GM19463 (cell line): Measurements from ENCODE around the gene KCNMA1.
"Not testable (repeated sequence)": the region's sequence is repeated elsewhere in the genome, so short reads cannot be mapped to it uniquely, and the experiment has no call there.

Experiments
- ATAC-seq: cut with Tn5 transposase; IDR thresholded peaks from one replicate; pipeline ENCODE4 v1.9.1; 2021; ENCODE audit warnings: mild to moderate bottlenecking, moderate library complexity; ENCODE audit not compliant: unreplicated experiment

Gene KCNMA1

DNA sequence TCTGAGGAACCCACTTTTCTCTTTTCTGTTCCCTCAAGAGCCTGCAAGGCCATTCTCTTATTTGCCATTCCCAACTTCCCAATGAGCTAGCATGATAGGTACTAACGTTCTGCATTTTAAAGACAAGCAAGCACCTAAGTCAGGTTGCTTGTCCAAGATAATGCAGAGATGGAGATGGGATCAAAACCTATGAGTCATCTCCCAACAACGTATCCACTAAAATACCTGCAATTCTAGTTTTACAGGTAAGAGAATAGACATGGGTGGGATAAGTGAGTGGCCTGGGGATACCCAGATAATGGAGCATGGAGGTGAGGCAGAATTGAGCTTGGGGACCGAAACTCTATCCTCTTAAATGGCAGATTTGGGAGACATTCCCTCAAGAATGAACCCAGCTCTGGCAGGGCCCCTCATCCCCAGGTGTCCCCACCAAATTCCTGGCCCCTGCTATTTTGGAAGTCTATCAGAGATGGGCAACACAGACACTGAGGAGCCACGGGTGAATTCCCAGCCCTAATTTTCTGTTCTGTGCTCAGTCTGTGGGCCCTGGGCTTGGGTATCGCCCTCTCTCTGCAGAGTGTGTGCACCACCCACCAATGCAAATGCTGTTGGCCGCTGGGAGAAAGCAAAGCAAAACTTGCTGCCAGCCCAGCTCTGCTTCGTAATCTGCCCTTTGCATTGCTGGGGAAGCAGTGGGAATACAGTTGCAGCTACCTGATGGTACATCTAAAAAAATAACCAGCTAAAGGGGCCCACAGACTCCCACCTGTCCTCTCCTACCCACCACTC, 98.3 kb downstream of the KCNMA1 start:
- ATAC-seq, result no peak

DNA sequence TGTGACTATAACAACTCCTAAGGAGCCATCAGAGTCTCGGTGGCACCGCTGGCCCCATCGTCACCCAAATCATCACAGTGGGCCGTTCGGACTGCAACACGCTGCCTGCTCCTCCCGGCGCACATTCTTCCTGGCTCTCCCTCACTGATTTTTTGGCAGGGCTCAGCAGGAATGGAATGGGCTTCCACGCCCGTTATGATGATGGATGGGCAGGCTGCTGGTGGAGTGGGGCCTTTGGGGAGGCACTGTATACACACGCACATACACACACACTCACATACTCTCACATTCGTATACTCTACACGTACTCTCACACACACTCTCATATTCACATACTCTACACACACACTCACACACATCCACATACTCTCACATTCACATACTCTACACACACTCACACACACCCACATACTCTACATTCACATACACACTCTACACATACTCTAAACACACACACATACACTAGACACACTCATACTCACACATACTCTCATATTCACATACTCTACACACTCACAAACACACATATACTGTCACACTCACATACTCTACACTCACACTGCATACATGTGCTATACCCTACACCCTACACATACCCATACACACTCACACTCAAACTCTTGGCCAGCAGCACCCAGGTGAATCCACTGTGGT, 99.8 kb downstream of the KCNMA1 start:
- ATAC-seq, result no peak

DNA sequence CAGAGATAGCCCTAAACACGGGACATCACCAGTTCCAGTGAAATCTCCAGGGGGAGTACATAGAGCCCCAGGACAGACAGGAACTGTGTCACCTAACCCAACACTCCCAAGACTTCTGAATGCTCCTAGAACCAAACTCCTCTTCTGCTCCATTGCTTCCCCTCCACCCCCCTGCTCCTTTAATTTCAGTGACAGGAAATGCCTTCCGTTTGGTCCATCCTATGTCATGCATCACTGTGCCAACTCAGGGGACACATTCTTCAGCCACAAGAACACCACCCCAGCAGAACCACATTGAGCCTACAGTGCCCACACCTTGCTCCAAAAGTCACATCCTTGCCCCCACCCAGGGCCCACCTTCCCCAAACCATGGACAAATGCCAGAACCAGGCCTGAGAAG, 100.5 kb downstream of the KCNMA1 start:
- ATAC-seq, result no peak

DNA sequence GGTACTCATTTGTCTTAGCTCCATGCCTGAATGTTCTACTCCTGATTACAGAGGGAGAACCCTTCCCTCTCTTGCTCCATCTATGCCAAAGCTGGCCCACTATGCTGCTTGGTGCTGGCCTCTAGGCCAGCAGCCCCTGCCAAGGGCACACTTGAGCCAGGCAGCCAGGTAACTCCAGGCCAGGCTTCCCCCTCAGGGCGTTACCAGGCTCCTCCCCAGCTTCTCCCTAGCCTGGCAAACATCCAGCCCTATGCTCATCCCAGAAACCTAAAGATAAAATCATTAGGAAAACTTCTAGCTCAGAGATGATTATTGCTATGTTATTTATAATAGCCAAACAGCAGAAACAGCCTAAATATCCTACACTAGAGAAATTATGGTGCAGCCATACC, 103.7 kb downstream of the KCNMA1 start:
- ATAC-seq, result no peak

DNA sequence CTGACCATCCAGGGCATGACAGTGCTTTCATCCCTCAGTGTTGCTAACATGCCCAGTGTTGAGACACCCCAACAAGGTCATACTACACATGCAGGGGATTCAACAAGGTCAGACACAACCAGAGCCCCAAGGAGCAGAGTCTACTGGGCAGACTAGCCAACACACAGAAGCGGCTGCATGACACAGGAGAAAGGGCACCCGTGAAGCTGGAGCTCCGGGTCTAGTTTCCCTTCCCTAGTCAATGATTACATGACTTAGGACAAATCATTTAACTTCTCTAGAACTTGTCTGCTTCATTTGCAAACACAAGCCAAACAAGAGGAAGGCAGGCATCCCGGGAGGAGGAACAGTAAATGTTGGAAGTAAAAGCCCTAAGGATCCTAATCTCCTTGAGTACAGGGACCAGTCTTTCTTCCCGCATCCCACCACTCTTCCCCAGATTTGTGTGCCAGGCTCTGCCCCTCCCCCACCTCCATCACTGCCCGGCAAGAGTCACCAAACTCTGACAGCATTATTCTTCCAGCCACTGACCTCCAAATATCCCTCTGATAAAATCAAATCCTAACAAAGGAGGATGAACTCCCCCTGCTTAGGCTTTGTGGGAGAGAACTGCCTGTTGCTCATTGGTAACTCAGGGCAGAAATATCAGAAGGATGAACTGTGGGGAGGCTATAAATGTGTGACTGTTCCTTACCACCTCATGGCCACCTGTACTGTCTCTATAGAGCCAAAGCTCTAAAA, 104.3 kb downstream of the KCNMA1 start:
- ATAC-seq, result no peak

DNA sequence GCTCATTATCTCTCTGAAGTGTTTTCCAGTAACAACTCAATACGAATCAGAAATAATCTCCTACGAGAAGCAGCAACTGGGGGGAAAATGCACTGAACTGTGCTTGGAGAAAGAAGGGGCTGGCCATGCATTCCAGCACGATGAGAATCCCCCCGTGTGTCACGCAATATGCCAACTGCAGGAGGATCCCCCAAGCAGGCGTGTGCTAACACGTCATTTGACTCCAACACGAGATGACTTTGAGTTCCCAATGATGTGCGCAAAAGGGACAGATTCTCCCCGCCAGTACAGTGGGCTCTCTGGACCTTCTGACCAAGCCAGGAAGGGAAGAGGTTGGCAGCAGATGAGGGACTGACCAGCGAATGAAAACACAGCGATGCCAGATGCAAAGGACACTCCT, 105.5 kb downstream of the KCNMA1 start:
- no peak for ATAC-seq

DNA sequence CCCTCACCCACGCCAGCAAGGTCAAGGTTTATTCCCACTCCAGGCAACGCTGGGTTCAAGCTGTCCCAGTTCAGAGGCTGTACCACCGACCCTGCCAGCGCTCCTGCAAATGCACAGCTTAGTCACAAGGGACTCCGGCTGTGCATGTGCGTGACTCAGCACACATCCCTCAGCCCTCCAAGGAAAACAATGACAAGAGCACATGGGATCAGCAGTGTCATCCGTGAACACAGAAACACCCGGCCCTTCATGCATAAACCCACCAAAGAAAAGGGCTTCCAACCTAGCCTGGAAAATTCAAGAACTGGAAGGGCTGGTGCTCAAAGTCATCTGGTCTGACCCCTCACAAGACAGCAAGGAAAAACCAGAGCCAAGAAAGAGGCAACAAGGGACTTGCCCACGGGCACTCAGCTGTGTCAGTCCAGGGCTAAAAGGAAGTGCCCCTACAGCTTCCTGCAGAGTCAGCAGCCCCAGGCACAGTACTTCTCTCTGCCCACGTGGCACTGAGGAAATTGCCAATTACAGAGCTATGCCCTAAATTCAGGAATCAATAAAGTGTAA, 106.1 kb downstream of the KCNMA1 start:
- no peak for ATAC-seq

DNA sequence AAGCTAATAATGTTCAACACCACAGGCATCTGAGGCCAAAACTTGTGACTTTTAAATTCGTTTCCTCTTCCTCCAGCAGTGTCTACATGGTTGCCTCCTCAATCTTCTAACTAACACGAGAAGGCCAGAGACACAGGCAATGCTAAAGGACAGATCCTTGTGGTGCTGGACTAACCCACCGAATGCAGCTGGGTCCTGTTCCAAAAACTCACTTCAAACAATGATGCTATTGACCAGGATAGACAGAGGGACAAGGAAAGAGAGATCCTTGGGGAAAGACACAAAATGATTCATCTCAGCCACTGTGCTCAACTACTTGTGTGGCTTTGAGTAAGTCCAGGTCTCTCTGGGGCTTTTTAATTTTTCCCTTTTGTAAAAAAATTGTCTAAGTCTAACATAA, 107.6 kb downstream of the KCNMA1 start:
- ATAC-seq, result no peak

DNA sequence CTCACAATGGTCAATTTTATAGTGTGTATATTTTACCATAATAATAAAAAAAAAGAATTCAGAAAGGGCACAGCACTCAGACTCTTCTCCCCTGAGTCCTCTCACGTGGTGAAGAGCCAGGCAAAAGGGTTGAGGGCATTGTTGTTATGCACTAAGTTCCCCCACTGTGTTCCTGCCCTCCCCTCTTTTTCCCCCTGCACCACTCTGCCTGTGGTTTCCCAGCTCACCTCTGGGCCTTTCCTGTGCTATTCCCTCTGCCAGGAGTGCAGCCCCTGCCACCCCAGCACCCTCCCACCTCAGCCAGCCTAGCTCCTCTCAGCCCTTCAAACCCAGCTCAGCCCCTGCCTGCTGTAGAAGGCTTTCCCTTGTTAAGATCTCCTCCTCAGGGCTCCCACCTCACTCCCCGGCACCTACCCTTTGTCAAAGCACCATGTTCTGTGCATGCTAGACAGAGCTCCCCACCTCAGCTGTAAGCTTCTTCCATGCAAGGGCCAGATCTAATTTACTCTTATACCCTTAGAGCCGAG, 108.5 kb downstream of the KCNMA1 start:
- ATAC-seq, result no peak

DNA sequence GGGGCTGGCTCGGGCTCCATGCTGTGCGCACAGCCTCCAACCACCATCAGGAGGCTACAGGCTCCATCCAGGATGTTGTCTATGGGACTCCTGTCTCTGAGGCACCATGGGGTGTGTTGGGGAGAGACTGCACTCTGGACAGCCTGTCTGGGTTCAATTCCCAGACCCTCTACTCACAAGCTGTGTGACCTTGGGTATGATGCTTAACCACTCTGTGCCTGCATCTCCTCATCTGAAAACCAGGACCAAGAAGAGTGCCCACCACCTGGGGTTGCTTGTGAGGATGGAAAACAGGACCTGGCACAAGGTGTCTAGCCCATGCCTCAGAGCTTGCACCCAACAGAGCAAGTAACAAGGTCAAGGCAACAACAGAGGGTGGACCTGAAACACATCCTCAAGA, 109.8 kb downstream of the KCNMA1 start:
- no peak for ATAC-seq

DNA sequence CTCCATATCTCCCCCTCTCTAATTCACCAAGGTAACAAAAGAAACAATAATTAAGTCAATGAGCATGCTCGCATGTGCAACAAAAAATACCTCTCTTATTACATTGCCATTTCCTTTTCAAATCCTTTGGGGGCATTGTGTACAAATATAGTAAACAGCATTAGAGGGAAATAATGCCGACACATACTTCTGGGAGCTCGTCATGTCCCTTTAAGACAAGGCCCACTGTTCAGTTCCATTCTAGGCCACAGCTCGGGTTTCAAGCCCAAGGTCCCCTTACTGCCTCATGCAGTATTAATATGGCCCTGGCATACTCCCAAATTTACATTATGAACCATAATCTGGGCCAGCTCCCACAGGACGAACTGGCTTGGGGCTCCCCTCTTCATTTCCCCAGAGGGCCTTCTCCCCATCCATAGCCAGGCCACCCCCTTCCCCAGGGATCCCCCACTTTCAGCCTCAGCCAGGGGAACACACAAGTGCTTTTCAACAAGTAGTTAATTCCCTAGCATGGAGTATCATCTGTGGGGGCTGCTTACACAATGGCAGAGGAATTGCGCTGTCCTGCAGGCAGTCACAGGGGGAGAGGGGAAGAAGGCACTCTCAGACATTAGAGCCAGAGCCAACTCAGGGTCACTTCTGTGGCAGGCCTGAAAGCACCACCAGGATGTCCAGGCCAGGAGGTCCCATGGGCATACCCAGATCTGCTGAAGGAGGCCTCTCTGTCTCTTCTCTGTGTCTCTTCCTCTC, 110.6 kb downstream of the KCNMA1 start:
- ATAC-seq, result no peak

DNA sequence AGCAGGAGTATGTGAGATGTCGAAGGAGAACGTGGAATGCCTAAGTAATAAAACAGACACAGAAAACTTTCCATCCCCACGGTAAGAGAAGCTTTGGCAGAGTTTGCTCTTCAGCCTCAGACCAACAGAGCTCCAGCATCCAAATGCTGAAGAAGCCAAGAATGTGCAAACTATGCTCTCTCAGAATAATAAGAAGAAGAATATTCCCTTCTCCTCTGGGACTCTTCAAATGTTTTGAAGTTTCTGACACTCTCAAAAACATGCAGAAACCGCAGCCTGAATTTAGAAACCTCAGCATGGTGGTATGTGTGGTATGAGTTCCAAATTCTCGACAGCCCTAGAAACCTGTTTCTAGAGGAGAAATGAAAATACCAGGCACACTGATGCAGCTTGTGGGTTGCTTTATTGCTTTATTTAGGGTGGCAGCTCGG, 113.3 kb downstream of the KCNMA1 start:
- ATAC-seq, result no peak

DNA sequence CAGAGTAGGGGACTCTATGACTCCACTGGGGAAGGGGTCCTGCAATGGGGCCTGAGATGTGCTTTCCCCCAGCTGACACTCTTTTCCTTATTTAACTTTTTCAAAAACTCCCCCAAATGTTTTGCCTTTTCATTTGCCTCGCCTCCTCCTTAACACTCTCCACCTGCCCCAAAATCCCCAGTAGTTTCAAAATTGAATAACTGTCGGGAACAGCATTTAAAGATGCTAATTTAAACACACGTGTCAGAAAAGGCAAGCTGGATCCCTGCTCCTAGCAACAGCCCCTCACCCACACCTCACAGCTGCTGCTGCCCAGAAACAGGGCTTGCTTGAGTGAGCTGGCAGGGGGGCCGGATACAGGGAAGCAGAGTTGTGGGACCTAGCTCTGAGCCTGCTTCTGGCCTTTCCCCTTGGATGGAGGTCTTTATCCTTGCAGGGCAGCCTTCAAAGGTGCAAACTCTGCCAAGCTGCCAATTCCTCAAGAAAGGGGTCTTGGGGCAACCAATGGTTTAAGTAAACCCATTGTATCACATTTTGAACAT, 115.3 kb downstream of the KCNMA1 start:
- no peak for ATAC-seq

DNA sequence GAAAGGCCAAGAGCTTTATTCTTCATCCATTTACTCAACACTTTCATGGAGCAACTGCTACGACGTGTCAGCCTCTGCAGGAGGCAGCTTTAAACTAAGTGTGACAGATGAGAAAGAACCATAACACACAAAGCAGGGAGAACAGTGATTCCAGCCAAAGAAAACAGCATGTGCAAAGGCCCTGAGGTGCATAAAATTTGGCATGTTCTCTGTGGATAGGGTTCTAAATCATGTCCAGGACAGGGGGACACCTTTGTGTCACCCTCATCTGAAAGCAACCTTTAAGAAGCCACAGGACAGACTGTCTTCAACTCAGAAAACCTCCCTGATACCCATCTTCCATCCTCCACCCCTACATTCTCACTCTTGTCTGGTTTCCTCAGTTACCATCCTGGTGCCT, 116.6 kb downstream of the KCNMA1 start:
- ATAC-seq, result no peak

DNA sequence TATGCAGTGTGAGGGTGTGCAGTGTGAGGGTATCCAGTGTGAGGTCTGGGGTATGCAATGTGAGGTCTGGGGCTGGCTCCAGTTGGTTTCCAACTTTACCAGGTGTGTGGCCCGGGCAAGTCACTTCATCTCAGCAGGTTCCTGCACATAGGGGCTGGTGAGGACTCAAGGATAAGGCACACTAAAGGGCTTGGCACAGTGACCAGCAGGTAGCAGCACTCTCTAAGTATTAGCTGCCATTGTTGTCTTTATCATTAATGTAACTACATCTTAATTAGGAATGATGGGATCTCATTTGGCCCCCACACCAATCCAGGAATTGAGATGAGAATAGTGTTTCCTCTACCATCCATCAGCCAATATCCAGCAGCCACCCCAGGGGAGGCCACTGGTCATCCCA, 117.3 kb downstream of the KCNMA1 start:
- no peak for ATAC-seq

DNA sequence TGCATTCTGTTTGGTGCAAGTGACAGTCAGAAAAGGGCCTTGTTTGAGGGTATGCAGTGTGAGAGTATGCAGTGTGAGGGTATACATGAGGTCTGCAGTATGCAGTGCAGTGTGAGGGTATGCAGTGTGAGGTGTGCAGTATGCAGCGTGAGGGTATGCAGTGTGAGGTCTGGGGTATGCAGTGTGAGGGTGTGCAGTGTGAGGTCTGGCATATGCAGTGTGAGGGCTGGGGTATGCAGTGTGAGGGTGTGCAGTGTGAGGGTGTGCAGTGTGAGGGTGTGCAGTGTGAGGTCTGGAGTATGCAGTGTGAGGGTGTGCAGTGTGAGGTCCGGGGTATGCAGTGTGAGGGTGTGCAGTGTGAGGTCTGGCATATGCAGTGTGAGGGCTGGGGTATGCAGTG, 117.8 kb downstream of the KCNMA1 start:
- ATAC-seq, result not testable (repeated sequence)

DNA sequence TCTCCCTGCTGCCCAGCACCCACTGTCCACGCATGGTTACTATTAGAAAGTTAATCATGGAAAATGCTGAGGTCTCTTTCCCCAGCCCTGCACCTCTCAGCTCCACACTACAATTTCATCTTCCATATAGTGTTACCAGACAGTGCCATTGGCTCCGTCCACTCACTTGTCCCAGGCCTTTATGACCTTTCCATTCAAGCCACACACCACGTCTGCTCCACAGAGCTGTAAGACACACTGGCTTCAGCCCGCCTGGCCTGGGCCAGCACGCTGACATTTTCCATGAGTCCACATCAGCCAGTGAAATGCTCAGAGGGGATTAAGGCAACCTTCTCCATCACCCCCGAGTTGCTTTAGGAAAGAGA, 118.7 kb downstream of the KCNMA1 start:
- no peak for ATAC-seq

DNA sequence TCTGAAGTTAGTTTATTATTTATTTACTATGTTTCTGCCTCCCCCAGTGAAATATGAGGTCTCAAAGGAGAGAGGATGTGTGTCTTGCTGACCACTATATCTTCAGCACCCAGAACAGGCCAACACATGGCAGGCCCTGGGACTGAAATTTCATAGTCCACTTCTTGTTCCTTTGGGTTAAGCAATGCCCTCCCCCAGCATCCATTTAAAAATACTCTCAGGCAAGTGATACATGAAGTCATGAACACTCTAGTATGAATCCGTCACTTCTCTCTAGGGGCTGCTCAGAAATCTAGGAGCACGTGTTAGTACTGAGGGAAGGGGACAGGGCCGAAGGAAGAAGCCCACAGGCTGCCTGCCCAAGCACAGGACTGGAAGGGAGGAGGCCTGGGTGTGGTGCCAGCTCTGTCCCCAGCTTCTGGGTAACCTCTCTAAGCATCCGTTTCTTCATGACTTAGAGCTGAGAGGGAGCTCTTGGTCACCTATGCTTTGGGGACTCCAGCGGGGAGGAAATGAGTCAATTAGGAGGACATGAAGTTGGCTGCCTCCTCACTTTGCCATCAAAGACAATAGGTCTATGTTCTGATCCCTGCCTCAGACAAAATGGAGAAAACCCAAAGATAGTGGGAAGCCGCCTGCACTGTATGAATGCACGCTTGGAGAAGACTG, 119.2 kb downstream of the KCNMA1 start:
- no peak for ATAC-seq

DNA sequence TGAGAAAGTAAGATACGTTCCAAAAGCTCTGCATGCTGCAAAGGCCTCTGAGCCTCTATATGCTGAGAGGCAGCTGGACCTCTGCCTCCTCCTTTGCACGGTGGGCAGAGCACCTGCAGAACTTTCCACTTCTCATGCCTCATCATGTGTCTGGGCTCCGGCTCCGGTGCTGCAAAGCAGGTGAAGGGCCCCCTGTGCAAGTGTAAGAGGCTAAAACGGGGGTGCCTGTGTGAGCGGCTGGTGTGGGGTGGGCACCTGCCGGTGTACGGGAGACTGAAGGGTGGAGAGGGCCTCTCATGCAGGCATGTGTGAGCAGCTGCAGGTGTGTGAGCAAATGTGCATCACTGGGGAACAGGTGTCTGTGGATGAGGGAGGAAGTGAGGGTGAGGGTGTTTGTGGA, 121.0 kb downstream of the KCNMA1 start:
- ATAC-seq, result no peak

DNA sequence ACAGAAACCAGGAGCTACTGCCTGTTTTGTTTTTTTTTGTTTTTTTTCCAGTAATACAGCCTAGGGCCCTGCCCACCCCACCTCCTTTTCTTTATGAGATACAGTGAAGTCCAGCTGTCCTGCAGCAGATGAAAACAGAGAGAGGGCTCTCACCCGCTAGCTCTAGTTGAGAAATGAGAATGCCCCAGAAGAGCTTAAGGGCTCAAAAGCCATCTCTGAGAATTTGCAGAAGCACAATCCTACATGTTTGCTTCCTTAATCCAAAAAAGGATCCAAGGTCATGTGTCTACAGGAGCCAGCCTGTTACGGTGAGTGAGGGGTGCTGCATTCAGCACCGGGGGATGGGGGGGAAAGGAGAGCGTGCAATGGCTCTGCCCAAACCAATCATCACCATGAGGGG, 122.7 kb downstream of the KCNMA1 start:
- no peak for ATAC-seq
